ENCODE measurements around the gene WFIKKN2.

WFIKKN2 gene

GRCh38 chr17:50813583-50813982 is 21.8 kb upstream of the WFIKKN2 start:
- DNase-seq = no peak

- no peak for DNase-seq
These were observed 20.0 kb upstream of the WFIKKN2 start for GRCh38 chr17:50815400-50815799.

- DNase-seq = no peak
These were observed 19.1 kb upstream of the WFIKKN2 start for GRCh38 chr17:50816271-50816670.

- DNase-seq = peak; percentile 56
These were observed 18.3 kb upstream of the WFIKKN2 start for GRCh38 chr17:50816771-50817751.

GRCh38 chr17:50817838-50818237 is 17.5 kb upstream of the WFIKKN2 start:
- no peak for DNase-seq

GRCh38 chr17:50818261-50818660 is 17.1 kb upstream of the WFIKKN2 start:
- no peak for DNase-seq

- no peak for DNase-seq
These were observed 16.3 kb upstream of the WFIKKN2 start for GRCh38 chr17:50818921-50819657.

GRCh38 chr17:50820651-50821050 is 14.7 kb upstream of the WFIKKN2 start:
- DNase-seq = no peak

- DNase-seq = no peak
These were observed 12.8 kb upstream of the WFIKKN2 start for GRCh38 chr17:50822550-50822949.

- no peak for DNase-seq
These were observed 11.0 kb upstream of the WFIKKN2 start for GRCh38 chr17:50824429-50824828.

GRCh38 chr17:50825188-50825587 is 10.2 kb upstream of the WFIKKN2 start:
- no peak for DNase-seq

GRCh38 chr17:50828508-50829170 is 6.7 kb upstream of the WFIKKN2 start:
- DNase-seq = no peak

GRCh38 chr17:50829332-50829731 is 6.1 kb upstream of the WFIKKN2 start:
- no peak for DNase-seq

- DNase-seq = no peak
These were observed 5.0 kb upstream of the WFIKKN2 start for GRCh38 chr17:50830352-50830751.

- DNase-seq = no peak
These were observed 4.4 kb upstream of the WFIKKN2 start for GRCh38 chr17:50830994-50831393.

- DNase-seq = no peak
These were observed 3.9 kb upstream of the WFIKKN2 start for GRCh38 chr17:50831471-50831928.

- DNase-seq = no peak
These were observed 3.0 kb upstream of the WFIKKN2 start for GRCh38 chr17:50832267-50832863.

- DNase-seq = no peak
These were observed 2.5 kb upstream of the WFIKKN2 start for GRCh38 chr17:50832864-50833381.

GRCh38 chr17:50833510-50834428 is 1.6 kb upstream of the WFIKKN2 start:
- DNase-seq = no peak

GRCh38 chr17:50834429-50835300 is 721 bp upstream of the WFIKKN2 start:
- DNase-seq = no peak
